Measurements from ENCODE around the gene HCN1.

DNA sequence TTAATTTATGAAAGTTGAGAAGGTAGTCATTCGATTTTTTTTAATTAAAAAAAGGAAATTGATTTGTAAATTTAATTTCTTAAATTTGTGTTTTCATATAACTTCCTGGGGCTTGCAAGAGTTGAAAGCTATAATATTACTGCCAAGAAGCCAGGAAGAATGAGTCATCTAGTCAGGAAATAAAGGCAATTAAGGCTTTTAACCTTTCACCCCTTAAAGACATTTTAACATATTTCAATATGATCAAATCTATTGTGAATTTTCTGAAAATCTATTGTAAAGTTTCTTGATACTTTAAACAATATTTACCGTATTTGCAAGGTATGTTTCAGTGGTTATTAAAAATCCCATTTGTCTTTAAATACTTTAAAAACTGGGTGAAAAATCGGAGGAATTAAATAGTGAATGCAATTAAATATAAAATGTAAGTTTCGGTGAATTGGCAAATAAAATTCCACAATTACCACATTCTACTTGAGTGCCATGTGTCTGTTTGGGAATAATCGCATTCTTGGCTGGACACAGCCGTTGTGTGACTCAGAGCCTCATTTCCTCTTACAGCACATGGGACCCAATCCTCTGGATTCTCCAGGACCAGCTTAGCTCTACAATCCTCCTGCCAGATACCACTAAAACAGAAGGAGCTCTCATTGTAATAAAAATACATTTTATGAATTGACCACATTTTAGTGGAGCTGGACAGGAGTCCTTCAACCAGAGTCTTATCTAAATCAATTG lies 310.7 kb downstream of the HCN1 start:
- no peak for TF ChIP-seq GATA2 (IDR thresholded peaks at IDR 0.05; ENCODE audit: low read depth, low read length)
- no peak for TF ChIP-seq GATA3 (IDR thresholded peaks at IDR 0.05; ENCODE audit: low read depth, low read length)

Data from SH-SY5Y (cell line).